GM21390 (cell line): ENCODE results near the gene PRKN.

ENCODE experiments used
- ATAC-seq: cut with Tn5 transposase; IDR thresholded peaks from one replicate; pipeline ENCODE4 v1.9.1; 2021; ENCODE audit not compliant: unreplicated experiment

The PRKN gene

DNA sequence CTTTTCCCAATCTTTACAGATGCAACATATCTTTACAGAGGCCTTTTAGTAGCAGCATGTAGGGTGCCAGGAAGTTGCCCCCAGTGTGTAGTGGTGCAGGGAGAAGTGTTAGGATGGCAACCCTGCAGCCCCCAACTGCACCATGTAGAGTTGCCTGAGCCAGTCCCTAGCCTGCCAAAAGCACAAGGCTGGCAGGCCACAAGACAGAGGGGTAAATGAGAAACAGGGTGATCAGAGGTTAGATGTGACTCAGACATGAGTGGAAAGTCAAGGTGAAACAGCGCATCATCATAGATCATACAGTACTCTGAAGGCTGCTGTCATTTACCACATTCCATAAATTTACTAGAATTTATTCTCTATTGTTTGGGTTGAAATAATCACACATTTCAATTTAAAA, 467.5 kb downstream of the PRKN start:
- ATAC-seq: no peak

DNA sequence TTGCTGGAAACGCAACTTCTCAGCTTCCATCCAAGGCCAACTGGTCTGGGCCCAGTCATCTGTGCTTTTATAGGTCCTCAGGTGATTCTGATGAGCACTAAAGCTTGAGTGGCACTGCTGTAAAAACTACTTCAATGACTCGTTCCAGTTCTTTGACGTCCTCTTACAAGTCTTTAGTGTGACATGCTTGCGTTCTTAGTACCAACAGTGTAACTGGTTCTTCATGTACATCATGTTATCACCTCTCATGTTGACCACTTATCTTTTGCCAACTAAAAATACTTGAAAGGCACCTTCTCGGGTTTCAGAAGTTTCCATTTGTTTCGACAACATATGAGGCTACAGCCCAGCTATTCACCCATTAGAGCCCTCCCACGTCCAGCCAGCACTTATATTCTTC, 468.9 kb downstream of the PRKN start:
- no peak for ATAC-seq

GRCh38 chr6:162256361-162256760, 471.2 kb downstream of the PRKN start:
- no peak for ATAC-seq

DNA sequence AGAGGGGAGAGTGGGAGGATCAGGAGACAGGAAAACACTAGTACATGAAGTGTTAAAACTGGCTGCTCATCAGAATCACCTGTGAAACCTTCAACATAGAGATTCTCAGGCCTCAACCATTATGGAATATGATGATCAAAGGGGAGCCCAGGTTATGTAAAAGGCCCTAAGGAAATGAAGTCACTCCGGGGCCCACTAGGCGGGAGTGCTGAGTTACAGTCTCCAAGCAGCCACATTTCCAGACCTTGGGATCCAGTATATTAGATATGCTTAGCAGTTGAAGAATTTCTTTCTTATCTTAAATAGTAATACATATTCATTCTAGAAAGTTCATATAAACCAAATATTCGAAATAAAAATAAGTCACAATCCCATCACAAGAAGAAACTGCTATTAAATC, 476.3 kb downstream of the PRKN start:
- no peak for ATAC-seq

DNA sequence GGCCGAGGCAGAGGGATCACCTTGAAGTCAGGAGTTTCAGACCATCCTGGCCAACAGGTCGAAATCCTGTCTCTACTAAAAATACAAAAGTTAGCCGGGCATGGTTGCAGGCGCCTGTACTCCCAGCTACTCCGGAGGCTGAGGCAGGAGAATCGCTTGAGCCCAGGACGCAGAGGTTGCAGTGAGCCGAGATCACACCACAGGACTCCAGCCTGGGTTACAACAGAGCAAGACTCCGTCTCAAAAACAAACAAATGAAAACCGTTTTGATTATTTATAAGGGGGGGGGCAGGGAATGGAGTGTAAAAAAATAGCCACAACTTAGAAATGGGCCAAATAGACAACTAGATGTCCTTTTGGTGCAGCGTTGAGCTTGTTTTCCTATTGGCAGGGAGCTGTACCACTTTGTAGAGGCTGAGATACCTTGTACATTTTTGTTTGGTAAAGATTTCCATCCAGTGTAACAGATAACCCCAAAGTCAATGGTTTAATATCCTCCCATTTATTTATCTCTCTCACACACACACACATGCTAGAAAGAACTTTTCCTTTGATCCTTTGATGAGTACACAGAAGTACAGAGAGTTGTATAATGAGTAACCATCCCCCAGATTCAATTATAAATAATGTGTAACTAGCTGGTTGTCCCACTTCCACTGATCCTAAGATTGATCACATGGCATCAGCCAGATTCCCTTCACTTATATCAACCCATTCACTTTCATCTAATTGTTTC, 477.5 kb downstream of the PRKN start:
- no peak for ATAC-seq

DNA sequence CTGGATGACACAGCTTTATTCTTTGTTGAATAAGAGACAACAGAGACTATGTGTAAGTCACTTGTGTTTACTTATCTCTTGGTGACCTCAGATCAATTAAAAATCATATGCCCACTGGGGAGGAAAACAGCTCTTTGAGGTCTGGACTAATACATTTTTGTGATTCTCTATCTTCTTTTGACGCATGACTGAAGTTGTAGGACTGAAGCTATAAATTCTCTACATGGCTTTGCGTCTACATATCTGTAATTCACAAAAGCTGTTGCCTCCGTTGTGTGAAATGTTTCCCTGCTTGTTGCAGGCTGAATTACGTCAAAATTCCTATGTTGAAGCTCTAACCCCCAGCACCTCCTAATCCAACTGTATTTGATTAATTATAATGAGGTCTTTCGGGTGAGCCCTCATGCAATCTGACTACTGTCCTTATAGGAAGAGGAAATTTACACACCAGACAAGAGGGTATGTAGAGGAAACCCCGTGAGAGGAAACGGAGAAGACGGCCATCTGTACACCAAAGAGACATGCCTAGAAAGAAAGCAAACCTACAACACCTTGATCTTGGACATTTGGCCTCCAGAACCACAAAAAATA, 481.6 kb downstream of the PRKN start:
- ATAC-seq: no peak

DNA sequence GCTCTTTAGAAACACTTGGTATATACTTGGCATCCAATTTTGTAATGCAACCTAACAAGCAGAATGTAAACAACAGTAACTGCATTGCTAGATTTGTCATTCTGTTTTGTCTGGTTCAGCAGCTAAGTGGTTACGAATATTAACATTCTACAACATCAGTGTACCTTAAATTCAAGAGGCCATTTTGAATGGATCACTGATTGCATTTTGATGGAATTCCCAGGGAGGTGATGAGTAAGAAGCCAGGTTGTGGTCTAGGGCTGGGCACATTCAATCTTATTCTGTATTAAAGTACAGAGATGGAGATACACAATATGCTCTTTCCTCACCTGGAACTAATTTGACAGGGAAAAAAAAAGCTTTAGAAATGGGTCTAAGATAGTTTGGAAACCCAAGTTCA, 483.5 kb downstream of the PRKN start:
- no peak for ATAC-seq

GRCh38 chr6:162242915-162243314, 484.7 kb downstream of the PRKN start:
- no peak for ATAC-seq

GRCh38 chr6:162239330-162239729, 488.2 kb downstream of the PRKN start:
- no peak for ATAC-seq

GRCh38 chr6:162238675-162239074, 488.9 kb downstream of the PRKN start:
- no peak for ATAC-seq

- ATAC-seq: no peak
These were observed 490.2 kb downstream of the PRKN start for GRCh38 chr6:162237331-162237730.

- ATAC-seq: no peak
These were observed 492.9 kb downstream of the PRKN start for GRCh38 chr6:162234631-162235030.

GRCh38 chr6:162230147-162230752, 497.3 kb downstream of the PRKN start:
- ATAC-seq: no peak

GRCh38 chr6:162229093-162229492, 498.5 kb downstream of the PRKN start:
- no peak for ATAC-seq

GRCh38 chr6:162226803-162227202, 500.8 kb downstream of the PRKN start:
- no peak for ATAC-seq

DNA sequence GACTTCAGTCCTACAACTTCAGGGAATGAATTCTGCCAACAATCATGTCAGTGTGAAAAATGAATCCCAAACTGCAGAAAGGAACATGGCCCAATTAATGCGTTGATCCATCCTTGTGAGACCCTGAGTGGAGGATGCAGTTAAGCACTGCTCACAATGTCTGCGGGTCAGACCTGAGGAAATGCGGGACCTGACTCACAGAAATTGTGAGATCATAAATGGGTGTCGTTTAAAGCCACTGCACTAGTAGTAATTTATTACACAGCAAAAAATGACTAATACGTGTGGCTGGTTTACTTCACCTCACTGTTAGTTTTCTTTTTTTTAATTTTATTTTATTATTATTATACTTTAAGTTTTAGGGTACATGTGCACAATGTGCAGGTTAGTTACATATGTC, 505.0 kb downstream of the PRKN start:
- no peak for ATAC-seq

- no peak for ATAC-seq
These were observed 506.7 kb downstream of the PRKN start for GRCh38 chr6:162220876-162221275.

GRCh38 chr6:162219266-162219665, 508.3 kb downstream of the PRKN start:
- no peak for ATAC-seq

DNA sequence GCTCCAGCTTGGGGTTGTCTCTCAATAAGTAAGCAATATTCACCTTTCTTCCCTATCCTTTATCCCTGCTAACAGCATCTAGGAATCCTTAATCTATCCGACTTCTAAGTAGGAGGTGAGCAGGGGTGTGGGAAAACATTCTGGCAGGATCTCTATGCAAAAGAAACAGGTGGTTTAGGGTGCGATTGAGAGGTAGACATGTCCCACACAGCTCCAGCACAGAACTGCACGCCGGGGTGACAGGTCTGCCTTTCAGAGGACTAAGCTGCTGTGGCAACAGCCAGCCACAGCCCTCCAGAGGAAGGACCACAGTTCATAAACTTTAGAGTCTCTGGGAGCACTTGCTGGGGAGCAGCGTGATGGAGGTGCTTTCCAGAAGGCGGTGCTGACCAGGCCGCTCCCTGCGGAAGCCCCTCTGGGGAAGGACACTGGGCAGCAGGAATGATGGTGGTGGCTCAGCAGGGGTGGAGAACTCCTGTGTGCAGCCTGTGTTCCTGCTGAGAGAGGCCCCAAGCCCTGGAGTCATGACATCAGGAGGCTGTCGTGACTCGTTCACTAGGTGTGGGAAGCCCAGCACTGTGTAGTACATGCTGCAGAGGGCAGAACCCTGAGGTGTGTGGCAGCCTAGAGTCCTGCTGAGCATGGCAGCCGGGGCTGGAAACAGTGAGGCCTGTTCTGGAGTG, 509.6 kb downstream of the PRKN start:
- ATAC-seq: no peak

DNA sequence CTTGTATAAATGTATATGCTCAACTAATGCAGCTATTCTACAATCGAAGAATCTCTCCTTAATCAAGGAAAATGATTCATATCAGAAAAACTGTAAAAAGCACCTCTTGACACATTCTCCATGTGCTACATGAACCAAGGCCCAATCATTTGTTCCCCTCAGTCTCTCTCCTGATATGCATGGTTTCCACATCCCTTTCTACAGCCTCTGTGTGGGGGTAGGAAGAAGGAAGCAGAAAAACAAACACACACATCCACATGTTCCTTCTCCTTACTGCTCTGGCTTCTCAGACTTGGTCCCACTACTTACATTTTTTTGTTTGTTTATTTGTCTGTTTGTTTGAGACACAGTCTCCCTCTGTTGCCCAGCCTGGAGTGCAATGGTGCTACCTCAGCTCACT, 510.5 kb downstream of the PRKN start:
- no peak for ATAC-seq

DNA sequence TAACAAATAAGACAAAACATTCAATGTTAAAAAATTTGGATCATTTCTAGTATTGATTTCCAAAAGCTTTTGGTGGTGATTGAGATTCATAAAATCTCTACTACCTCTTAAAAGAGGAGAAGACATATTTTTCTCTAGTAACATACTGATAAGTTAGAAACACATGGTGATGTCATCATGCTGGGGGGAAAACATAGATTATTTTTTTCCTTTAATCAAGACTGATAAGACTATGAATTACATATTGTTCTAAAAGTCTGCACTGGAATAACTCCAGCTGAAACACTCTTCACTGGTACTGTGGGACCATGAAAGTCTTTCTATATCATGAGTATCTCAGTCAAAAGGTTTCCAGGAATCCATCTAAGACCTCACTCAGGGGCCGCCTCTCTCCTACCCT, 515.8 kb downstream of the PRKN start:
- ATAC-seq: no peak

DNA sequence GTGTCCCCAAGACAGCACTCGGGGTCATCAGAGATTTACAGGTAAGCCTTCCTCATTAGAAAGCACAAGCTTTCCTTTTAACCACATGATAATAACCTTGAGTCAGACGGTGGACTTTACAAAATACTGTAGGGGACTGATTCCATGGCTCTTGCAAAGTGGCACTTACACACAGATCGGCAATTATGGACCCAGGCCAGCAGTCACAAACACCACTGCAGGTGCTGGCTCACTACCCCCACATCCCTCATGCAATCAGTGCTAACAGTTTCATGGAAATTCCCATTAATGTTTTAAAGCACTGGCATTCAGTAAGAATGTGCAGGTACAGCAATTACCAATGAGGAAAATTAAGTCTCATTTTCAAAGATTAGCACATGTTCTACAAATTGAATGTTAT, 516.5 kb downstream of the PRKN start:
- ATAC-seq: no peak
